K562 (cell line): ENCODE measurements around the gene DTL. TPM values are rescaled to one million over a fixed set of nuclear protein-coding genes. Genes with fewer than 3 reads are reported as not detected.

Experiments used
- ARID4B ChIP-seq: sonication (generic); formaldehyde crosslinking; IDR thresholded peaks from 2 replicates; pipeline ENCODE4 v1.8.0; 2022; ENCODE audit warnings: mild to moderate bottlenecking, missing genetic modification reagents
- BRD4 ChIP-seq: fragments of 200-600 bp; sonication (generic); IDR thresholded peaks from 2 replicates; pipeline ENCODE4 v1.6.1; 2017; ENCODE audit warnings: inconsistent platforms
- CC2D1A ChIP-seq: fragments of 450-650 bp; IDR thresholded peaks from 2 replicates; pipeline ENCODE4 v1.6.1; 2017; ENCODE audit warnings: mild to moderate bottlenecking
- HDAC3 ChIP-seq: fragments of 450-650 bp; IDR thresholded peaks from 2 replicates; pipeline ENCODE4 v1.6.1; 2018; ENCODE audit warnings: borderline replicate concordance, mild to moderate bottlenecking, moderate library complexity; ENCODE audit not compliant: partially characterized antibody
- KAT7 ChIP-seq: sonication (generic); formaldehyde crosslinking; IDR thresholded peaks from 2 replicates; pipeline ENCODE4 v1.8.0; 2022; ENCODE audit warnings: missing genetic modification reagents, mild to moderate bottlenecking, borderline replicate concordance
- NFE2 ChIP-seq: IDR thresholded peaks from 2 replicates; pipeline ENCODE4 v1.6.1; 2014; ENCODE audit warnings: antibody characterized with exemption, low read depth
- SIN3A ChIP-seq, 2 experiments: fragments of 150-350 bp in 1 of 2; IDR thresholded peaks; 2 replicates each; pipeline ENCODE4 v1.6.1; 2011 to 2016; ENCODE audit warnings: borderline replicate concordance in 2 of 2, low read depth in 2 of 2, low read length in 2 of 2, mild to moderate bottlenecking in 2 of 2, moderate library complexity in 2 of 2; ENCODE audit not compliant: control insufficient read depth in 1 of 2
- polyA plus RNA-seq, 8 experiments: library from polyadenylated mRNA; depleted of rRNA in 4 of 8; stranded (reverse) in 5 of 8; unstranded in 3 of 8; fragments of >200 nt; fragmentation: Nextera tagmentation in 2 of 8; fragmentation: Illumina TruSeq in 1 of 8; extraction: Ambion mirVana in 2 of 8; extraction: Trizol in 1 of 8; gene quantifications; 2 replicates each; pipeline versions ENCODE4 v1.2.1 to v1.2.3, GENCODE V29; 2011 to 2014; ENCODE audit warnings: inconsistent platforms in 1 of 8, missing spikeins in 1 of 8
- total RNA-seq, 7 experiments: library from RNA; depleted of rRNA in 6 of 7; stranded (reverse); fragments of >200 nt in 6 of 7; fragmentation: Illumina TruSeq in 2 of 7; extraction: Trizol in 2 of 7; gene quantifications; 2 replicates each; pipeline versions ENCODE4 v1.2.1 to v1.2.3, GENCODE V29; 2011 to 2021; ENCODE audit warnings: low replicate concordance in 1 of 7

The DTL gene
- total and polyA plus RNA-seq, 9 of the 15 experiments (the other 6 are each of a cell fraction or from before 2014, with no cell fraction given): 38.3 to 81.0 (median 63.2) TPM

- 0 out of 2 replicates have a peak, but pooled peaks have one; percentile 1 for TF ChIP-seq ARID4B (CRISPR knock-in tag)
- TF ChIP-seq SIN3A (IDR thresholded peaks at IDR 0.05; ENCODE audit: borderline replicate concordance in 2 of 2, control insufficient read depth in 1 of 2, low read depth in 2 of 2, low read length in 2 of 2): peak in 1 of 2 experiments; percentile 31; a peak in 1 of 4 replicates
- TF ChIP-seq CC2D1A: peak; percentile 19
- no peak for TF ChIP-seq HDAC3
- TF ChIP-seq BRD4: peak; percentile 57; the same call in 1 of the 2 replicates
- peak; percentile 1; the same call in 1 of the 2 replicates for TF ChIP-seq NFE2
- peak; percentile 88; the same call in 1 of the 2 replicates for TF ChIP-seq KAT7 (CRISPR knock-in tag)
Observed at GRCh38 chr1:212035835-212036605, 472 bp downstream of the DTL start (continued).
